GM19193 (cell line): Measurements from ENCODE around the gene SART3.

Experiments
- POLR2A ChIP-seq: IDR thresholded peaks from 4 replicates; pipeline ENCODE4 v1.6.1; 2011; ENCODE audit not compliant: insufficient read depth, insufficient read length; ENCODE audit errors: extremely low read depth

Gene SART3

DNA sequence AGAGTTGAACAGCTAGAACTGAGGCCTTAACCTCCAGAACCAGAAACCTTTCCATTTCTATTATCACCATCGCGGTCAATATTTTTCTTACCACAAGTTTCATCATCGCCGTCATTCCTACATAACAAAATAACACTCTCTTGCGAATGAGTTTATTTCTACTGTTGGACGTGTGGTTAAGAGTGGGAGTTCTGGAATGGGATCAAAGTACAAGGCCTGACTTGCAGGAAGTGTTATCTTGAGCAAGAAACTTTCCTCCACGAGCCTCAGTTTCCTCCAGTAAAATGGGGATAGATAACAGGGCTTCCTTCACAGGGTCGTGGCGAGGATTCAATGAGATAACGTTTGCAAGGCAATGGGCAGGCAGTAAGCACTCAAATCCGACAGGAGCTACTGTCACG, 652 bp downstream of the SART3 start:
- no peak for TF ChIP-seq POLR2A

DNA sequence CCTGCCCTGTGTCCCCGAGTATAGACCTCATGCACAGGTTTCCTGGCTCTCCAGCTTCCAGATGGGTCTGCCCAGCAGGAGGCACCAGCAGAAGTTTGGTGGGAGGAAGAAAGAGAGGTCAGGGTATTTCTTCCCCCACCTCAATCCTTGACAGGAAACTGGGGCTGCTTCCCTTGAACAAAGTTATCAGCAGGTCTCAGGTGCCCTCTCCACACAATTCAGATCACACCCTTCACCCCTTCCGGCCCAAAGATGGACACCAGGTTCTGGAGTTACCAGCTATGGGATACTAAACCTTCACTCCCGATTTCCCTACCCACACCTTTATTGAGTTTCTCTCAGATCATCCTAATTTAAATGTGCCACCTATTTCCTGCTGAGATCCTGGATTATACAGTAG, 1.2 kb downstream of the SART3 start:
- no peak for TF ChIP-seq POLR2A

DNA sequence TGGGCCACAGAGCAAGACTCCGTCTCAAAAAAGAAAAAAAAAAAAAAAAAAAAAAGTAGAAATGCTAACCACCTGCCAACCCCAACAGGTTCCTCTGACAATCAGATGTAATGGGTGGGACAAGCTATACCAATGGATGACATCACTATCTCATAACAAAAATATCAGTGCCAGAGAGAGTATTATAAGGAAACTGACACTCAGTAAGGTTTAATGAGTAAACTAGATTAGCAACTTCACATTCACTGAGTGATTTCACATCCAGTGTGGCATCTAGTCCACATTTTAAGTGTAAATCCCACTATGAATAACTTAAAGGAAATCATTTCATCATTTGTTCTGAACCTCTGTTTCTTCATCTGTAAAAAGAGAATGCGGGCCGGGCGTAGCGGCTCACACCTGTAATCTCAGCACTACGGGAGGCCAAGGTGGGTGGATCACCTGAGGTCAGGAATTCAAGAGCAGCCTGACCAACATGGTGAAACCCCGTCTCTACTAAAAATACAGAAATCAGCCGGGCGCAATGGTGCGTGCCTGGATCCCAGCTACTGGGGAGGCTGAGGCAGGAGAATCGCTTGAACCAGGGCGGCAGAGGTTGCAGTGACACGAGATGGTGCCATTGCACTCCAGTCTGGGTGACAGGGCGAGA, 1.8 kb downstream of the SART3 start:
- TF ChIP-seq POLR2A, result no peak

- no peak for TF ChIP-seq POLR2A
These were observed 7.2 kb downstream of the SART3 start for GRCh38 chr12:108553799-108554198.

- TF ChIP-seq POLR2A, result no peak
These were observed 9.4 kb downstream of the SART3 start for GRCh38 chr12:108551535-108551934.

DNA sequence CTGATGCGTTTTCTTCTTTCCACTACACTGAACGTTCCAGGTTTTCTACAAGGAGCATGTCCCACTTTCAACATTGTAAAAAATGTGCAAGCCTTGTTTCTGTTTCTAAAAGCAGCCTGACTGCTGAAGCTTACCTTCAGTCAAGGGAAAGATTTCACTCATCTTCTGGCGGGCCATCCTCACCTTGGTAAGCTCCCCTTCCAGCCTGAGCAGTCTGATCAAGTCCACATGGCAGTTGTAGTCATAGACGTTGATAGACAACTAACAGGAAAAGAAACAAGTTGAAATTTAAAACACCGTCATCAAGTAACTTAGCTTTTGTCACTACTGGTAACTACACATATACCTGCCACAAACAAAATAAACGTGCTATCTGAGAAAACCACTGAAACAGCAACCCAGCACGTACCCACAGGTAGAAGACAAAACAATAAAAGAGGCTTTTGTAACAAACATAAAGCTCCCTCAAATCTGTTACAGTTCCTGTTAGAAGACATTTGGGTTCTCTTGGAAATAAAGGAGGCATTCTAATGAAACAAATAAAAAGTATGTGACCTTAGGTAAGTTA, 11.9 kb downstream of the SART3 start:
- no peak for TF ChIP-seq POLR2A

DNA sequence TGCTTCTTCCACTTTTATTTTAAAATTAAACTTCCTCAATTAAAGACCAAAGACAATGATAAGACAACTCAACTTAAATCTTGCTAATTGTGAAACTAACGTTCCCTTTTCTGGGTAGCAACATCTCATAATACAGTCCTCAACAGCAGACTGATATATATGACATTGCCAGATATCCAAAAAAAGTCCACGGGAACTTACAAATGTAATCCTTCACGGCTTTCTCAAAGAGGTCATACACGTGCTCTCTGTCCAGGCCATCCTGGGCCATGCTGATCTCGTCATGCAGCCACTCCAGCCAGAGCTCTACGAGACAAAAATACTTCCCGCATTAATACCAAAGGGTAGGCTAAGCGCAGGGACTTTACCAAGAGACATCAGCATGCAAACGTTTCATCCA, 13.3 kb downstream of the SART3 start:
- no peak for TF ChIP-seq POLR2A

DNA sequence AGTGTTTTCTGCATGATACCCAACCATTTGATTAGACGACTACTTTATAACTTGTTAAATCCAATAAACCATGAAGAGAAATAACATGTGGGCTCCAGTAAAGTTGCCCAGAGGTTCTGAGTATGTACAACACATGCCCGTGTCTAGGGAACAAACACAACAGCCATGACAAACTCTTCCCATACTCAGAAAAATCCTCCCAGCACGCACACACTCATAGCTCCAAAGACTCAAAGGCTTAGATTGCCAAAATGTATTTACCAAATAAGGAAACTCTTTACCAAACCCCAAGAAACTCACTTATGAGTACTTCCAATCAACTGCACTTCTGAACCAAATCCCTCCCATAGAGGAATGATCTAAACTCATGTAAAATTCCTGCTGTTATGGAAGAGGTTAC, 17.3 kb downstream of the SART3 start:
- no peak for TF ChIP-seq POLR2A

- no peak for TF ChIP-seq POLR2A
These were observed 18.7 kb downstream of the SART3 start for GRCh38 chr12:108542320-108542719.

DNA sequence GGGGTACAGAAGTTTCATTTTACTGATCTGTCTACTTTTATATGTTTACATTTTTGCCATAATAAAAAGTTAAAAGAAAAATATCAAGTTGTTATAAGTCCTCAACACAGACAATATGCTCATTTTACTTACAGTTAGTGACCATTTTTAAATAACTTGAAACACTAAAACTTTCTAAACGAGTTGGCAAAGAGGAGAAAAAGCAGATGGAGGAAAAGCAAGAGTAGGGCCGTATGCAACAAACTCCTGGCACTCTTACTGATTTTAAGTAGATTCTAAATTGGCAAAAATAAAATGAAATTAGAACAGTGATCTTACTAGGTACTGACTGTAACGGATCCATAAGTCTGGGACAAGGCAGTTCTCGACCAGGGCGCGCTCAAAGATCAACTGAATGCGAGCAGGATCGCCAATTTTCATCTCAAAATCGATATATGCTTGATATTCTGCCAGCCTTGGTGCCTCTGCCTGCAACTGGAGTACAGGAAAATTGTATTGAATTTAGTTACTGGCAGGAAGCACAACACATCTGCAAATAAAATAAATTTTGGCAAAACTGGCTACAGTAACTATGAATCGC, 22.3 kb downstream of the SART3 start:
- TF ChIP-seq POLR2A, result no peak

DNA sequence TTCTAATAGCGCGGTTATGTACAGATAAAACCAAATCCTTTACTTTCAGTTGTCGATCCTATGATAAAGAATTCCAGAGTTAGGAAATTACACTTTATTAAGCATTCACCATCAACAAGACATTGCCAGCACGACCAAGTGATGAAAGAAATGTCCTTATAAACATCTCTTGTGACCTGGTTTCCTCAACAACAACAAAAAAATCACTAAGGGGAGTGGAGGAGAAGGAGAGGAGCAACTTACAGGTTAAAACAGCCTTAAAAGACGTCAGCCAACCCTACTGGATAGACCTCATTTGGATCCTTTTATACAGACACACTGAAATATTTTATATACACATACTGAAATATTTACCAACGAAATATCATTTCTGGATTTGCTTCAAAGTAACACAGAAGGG, 22.8 kb downstream of the SART3 start:
- TF ChIP-seq POLR2A, result no peak

DNA sequence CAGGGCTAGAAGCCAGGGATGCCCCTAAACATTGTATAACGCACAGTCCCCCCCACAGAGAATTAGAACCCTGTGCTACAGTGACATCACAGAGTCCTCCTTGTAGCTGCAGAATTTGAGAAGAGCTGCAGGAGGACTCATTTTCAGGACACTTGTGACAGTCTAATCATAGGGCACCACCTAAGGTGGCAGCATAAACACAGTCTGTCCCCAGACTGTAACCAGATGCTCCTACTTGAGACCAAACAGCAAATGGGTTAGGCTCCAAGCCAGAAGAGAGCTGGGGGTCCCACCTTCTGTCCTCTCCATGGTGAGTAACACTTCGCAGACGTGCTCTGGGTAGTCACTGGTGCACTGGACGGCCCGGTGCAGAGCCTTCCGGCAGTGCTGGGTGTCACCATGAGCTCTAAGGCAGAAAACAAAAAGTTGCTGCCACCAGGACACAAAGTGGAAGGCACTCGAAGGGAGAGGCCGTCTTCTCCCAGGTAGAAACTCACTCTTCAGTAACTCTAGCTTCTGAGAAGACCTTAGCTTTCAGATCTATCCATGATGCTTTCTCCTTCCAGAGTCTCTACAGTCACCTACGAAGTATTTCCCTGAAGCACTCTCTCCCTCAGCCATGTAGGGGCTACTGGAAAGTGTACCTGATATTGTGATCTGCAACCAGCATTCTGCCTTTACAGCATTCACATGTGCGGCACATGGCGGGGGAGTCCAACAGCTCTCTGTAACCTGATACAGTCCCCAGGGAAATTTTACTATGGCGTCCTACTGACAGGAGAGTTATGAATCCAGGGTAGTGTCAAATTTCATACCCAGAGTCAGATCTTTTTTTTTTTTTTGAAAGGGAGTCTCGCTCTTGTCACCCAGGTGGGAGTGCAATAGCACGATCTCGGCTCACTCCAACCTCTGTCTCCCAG, 28.8 kb downstream of the SART3 start:
- TF ChIP-seq POLR2A, result no peak

- no peak for TF ChIP-seq POLR2A
These were observed 30.8 kb downstream of the SART3 start for GRCh38 chr12:108530161-108530560.

- TF ChIP-seq POLR2A, result no peak
These were observed 33.8 kb downstream of the SART3 start for GRCh38 chr12:108527166-108527496.

DNA sequence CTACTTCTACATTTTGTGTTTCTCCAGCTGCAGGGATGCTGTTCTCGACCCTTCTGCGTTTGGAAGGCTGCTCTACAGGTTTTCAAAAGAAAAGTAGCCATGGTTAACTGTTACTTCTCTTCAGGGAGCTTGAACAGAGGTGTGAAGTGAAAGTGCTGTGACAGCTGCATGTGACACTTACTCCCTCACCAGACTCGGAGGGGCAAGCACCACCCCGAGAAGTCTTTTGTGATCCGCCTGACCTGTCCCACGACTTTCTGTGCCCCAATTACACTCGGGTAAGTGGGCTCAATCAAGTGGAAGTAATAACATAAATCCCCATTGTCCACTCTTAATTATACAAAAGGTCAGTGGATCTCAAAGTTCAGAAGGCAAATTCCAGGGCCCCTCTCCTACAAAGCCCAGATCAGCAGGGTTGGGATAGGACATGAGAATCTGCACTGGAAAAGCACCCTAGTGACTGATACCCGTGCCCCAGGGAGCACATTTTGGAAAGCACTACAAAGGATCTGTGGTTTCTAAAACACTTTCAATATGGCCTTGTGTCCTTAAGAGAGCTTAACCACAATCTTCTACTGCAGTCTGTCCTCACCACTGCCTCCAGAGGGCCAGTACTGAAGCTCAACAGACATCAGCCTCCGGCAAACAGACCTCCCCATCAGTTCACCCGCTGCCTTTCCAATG, 34.3 kb downstream of the SART3 start:
- no peak for TF ChIP-seq POLR2A

- TF ChIP-seq POLR2A, result no peak
These were observed 35.3 kb downstream of the SART3 start for GRCh38 chr12:108525681-108526080.

DNA sequence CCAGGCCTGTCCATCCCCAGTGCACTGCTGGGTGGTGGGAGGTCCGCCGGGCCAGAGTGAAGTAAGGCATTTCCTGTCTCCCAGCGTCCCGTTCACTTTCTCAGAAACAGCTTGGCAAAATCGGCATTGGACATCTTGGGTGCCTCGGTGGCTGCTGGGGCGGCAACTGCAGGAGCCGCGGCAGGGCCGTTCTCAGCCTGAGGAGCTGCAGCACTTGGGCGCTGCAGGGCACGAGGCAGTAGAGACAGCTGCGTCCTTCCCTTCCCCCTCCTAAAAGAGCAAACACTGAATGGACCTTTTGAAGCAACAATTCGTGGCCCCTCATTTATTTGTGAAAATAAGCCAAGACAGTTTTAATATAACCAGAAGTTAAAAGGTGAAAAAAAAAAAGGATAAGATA, 37.6 kb downstream of the SART3 start:
- no peak for TF ChIP-seq POLR2A
